ENCODE results near the gene BLVRA.

The BLVRA gene

DNA sequence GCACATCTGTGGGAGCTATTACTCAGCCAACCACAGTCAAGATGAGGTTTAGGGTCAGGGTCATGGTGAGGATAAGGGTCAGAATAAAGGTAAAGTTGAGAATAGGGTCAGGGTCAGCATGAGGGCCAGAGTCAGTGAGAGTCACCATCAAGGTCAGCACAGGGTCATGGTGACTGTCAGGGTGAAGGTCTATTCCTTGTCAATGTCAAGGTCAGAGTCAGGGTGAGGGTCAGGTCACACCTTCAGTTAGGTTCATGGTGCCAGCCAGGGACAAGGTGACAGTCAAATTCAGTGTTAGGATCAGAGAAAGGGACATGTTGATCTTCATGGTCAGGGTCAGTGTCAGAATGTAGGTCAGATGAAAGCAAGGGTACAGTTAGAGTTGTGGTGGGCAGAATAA is 96.7 kb downstream of the BLVRA start:
- H3K79me2 ChIP-seq (ENCODE audit: insufficient read depth, low read length) = no peaks in the 10 kb centered on the region
- H3K9me3 ChIP-seq (ENCODE audit: insufficient read depth, low read length) = no peaks in the 10 kb centered on the region; the same call in 1 of the 2 replicates
- no peaks in the 10 kb centered on the region for H3F3A ChIP-seq (ENCODE audit: insufficient read depth)
- H3K27ac ChIP-seq (ENCODE audit: low read depth, low read length) = no peak overlapping the region
- no peak overlapping the region for H3K4me2 ChIP-seq (ENCODE audit: low read depth, low read length, poor library complexity, severe bottlenecking)
- no peaks in the 10 kb centered on the region for H3K36me3 ChIP-seq (ENCODE audit: low read length)
- TF ChIP-seq EZH2phosphoT487 (conservative IDR thresholded peaks at IDR 0.05; ENCODE audit: low read length) = no peak
- TF ChIP-seq, protein P1, sequence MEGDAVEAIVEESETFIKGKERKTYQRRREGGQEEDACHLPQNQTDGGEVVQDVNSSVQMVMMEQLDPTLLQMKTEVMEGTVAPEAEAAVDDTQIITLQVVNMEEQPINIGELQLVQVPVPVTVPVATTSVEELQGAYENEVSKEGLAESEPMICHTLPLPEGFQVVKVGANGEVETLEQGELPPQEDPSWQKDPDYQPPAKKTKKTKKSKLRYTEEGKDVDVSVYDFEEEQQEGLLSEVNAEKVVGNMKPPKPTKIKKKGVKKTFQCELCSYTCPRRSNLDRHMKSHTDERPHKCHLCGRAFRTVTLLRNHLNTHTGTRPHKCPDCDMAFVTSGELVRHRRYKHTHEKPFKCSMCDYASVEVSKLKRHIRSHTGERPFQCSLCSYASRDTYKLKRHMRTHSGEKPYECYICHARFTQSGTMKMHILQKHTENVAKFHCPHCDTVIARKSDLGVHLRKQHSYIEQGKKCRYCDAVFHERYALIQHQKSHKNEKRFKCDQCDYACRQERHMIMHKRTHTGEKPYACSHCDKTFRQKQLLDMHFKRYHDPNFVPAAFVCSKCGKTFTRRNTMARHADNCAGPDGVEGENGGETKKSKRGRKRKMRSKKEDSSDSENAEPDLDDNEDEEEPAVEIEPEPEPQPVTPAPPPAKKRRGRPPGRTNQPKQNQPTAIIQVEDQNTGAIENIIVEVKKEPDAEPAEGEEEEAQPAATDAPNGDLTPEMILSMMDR (IDR thresholded peaks at IDR 0.05; ENCODE audit: insufficient read depth, low read length, poor library complexity, severe bottlenecking) = no peak
- no peaks in the 10 kb centered on the region for H4K20me1 ChIP-seq (ENCODE audit: low read depth, low read length)
- no peak overlapping the region for H3K4me3 ChIP-seq (ENCODE audit: insufficient read depth, low read length, poor library complexity, severe bottlenecking)
- H2AFZ ChIP-seq (ENCODE audit: low read depth, low read length, severe bottlenecking) = no peak overlapping the region
- no peaks in the 10 kb centered on the region for H3K9me2 ChIP-seq (replicated peaks; ENCODE audit: insufficient read depth, low read length)
- H3K9ac ChIP-seq (ENCODE audit: low read length) = no peak overlapping the region
- H3K27me3 ChIP-seq (ENCODE audit: low read length) = no peaks in the 10 kb centered on the region

- H2AFZ ChIP-seq (ENCODE audit: low read depth, low read length, severe bottlenecking) = no peak overlapping the region
- no peak for TF ChIP-seq EZH2phosphoT487 (conservative IDR thresholded peaks at IDR 0.05; ENCODE audit: low read length)
- TF ChIP-seq, protein P1 (IDR thresholded peaks at IDR 0.05; ENCODE audit: insufficient read depth, low read length, poor library complexity, severe bottlenecking) = no peak
- no peaks in the 10 kb centered on the region for H3F3A ChIP-seq (ENCODE audit: insufficient read depth)
- no peak overlapping the region for H3K27ac ChIP-seq (ENCODE audit: low read depth, low read length)
- H3K79me2 ChIP-seq (ENCODE audit: insufficient read depth, low read length) = no peaks in the 10 kb centered on the region
- no peaks in the 10 kb centered on the region; the same call in 1 of the 2 replicates for H3K9me3 ChIP-seq (ENCODE audit: insufficient read depth, low read length)
- H3K9ac ChIP-seq (ENCODE audit: low read length) = no peak overlapping the region
- no peaks in the 10 kb centered on the region for H3K27me3 ChIP-seq (ENCODE audit: low read length)
- H3K4me3 ChIP-seq (ENCODE audit: insufficient read depth, low read length, poor library complexity, severe bottlenecking) = no peak overlapping the region
- no peak overlapping the region for H3K4me2 ChIP-seq (ENCODE audit: low read depth, low read length, poor library complexity, severe bottlenecking)
- H4K20me1 ChIP-seq (ENCODE audit: low read depth, low read length) = no peaks in the 10 kb centered on the region
- H3K36me3 ChIP-seq (ENCODE audit: low read length) = no peaks in the 10 kb centered on the region
- H3K9me2 ChIP-seq (replicated peaks; ENCODE audit: insufficient read depth, low read length) = no peaks in the 10 kb centered on the region
These were observed 97.8 kb downstream of the BLVRA start for GRCh38 chr7:43856316-43856715.

All from SU-DHL-6 (cell line).